Measurements from ENCODE around the gene NELFE.
"Not testable (repeated sequence)": the region's sequence is repeated elsewhere in the genome, so short reads cannot be mapped to it uniquely, and the experiment has no call there.

DNA sequence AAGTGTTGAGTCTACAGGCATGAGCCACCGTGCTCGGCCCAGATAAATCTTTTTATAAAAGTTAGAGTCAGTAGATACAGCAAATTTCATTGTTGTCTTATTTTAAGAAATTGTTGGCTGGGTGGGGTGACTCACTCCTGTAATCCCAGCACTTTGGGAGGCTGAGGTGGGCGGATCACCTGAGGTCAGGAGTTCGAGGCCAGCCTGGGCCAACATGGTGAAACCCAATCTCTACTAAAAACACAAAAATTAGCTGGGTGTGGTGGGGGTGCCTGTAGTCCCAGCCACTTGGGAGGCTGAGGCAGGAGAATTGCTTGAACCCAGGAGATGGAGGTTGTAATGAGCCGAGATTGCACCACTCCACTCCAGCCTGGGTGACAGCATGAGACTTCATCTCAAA is 50.5 kb downstream of the NELFE start:
- TF ChIP-seq, protein P1, sequence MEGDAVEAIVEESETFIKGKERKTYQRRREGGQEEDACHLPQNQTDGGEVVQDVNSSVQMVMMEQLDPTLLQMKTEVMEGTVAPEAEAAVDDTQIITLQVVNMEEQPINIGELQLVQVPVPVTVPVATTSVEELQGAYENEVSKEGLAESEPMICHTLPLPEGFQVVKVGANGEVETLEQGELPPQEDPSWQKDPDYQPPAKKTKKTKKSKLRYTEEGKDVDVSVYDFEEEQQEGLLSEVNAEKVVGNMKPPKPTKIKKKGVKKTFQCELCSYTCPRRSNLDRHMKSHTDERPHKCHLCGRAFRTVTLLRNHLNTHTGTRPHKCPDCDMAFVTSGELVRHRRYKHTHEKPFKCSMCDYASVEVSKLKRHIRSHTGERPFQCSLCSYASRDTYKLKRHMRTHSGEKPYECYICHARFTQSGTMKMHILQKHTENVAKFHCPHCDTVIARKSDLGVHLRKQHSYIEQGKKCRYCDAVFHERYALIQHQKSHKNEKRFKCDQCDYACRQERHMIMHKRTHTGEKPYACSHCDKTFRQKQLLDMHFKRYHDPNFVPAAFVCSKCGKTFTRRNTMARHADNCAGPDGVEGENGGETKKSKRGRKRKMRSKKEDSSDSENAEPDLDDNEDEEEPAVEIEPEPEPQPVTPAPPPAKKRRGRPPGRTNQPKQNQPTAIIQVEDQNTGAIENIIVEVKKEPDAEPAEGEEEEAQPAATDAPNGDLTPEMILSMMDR (IDR thresholded peaks at IDR 0.05) = not testable (repeated sequence)
- TF ChIP-seq EZH2 (IDR thresholded peaks at IDR 0.05) = not testable (repeated sequence)

Data from neural progenitor cell (in vitro differentiated cells).